ENCODE data around the gene LONRF2. TPM values are rescaled to one million over a fixed set of nuclear protein-coding genes. Genes with fewer than 3 reads are reported as not detected.

LONRF2 gene
- total RNA-seq, 1 experiment from 2014 or later = 1.1 TPM

DNA sequence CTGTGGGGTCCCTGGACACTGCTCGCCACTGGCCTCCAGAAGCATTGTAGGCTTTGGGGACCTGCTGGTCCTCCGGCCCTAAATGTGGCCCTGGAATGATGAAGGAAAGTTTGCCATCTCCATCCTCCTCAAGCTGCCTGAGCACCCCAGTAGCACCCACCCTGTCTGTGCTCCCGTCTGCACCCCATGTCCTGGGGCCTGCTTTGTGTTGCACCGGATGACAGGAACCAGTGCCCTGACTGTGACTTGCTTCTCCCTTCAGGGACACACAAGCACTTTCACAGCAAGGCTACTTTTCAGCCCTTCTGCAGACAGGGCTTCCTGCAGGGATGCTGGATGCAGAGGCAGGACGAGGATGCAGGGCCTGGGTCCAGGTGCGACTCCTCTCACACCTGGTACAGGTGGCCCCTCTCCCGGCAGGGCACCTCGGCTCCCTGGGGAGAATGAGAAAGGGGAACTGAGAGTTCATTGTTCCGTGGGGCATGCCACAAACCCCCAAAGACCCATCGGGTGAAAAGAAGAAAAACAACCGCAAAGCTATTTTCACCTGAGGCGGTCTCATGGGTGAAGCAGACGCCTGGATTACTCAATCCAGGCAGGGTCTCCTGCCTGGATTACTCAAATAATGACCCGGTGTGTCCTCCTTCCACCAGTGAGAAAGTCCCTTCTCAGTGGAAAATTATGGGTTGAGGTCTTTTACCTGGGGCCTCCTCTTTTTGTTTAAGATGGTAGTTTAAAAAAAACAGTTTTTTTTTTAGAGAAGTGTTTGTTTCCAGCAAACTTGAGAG lies 74.9 kb downstream of the LONRF2 start:
- POLR2A ChIA-PET (ENCODE audit: unreplicated experiment) = no interaction called here
- no TSS peak for BruUV-seq (replicated peaks)
- Histone ChIP-seq H3K9ac (ENCODE audit: low read length) (no peak overlapping the region), H3K79me2 (ENCODE audit: low read length) (no peaks in the 10 kb centered on the region), H3F3A (ENCODE audit: low read length, unreplicated experiment) (no peaks in the 10 kb centered on the region), H3K27ac (ENCODE audit: low read length) (no peak overlapping the region), H3K9me3 (ENCODE audit: low read length) (no peaks in the 10 kb centered on the region), H3K36me3 (ENCODE audit: low read depth, low read length) (no peaks in the 10 kb centered on the region), H3K4me2 (ENCODE audit: low read length) (no peak overlapping the region), H2AFZ (ENCODE audit: low read length) (no peak overlapping the region), H3K27me3 (ENCODE audit: low read length) (no peaks in the 10 kb centered on the region), H4K20me1 (ENCODE audit: low read length) (no peaks in the 10 kb centered on the region), H3K4me3 (ENCODE audit: low read length) (no peak overlapping the region), H3K4me1 (ENCODE audit: insufficient read depth, low read length) (no peaks in the 10 kb centered on the region), H3K9me2 (replicated peaks; ENCODE audit: low read length) (no peaks in the 10 kb centered on the region)
- no peak for DNase-seq
- TF ChIP-seq EZH2 (IDR thresholded peaks at IDR 0.05; ENCODE audit: low read length, unreplicated experiment) (no peak), EZH2phosphoT487 (IDR thresholded peaks at IDR 0.05; ENCODE audit: borderline replicate concordance, low read length) (no peak)
- TF ChIP-seq, protein P1, sequence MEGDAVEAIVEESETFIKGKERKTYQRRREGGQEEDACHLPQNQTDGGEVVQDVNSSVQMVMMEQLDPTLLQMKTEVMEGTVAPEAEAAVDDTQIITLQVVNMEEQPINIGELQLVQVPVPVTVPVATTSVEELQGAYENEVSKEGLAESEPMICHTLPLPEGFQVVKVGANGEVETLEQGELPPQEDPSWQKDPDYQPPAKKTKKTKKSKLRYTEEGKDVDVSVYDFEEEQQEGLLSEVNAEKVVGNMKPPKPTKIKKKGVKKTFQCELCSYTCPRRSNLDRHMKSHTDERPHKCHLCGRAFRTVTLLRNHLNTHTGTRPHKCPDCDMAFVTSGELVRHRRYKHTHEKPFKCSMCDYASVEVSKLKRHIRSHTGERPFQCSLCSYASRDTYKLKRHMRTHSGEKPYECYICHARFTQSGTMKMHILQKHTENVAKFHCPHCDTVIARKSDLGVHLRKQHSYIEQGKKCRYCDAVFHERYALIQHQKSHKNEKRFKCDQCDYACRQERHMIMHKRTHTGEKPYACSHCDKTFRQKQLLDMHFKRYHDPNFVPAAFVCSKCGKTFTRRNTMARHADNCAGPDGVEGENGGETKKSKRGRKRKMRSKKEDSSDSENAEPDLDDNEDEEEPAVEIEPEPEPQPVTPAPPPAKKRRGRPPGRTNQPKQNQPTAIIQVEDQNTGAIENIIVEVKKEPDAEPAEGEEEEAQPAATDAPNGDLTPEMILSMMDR (conservative IDR thresholded peaks at IDR 0.05; ENCODE audit: low read depth, low read length) = no peak
- intact Hi-C loops (cut with micrococcal nuclease) = loop anchor here (10.0 kb wide), 2 partner anchors 243 to 273 kb away; no protein-coding TSS in a partner anchor
- CTCF ChIA-PET = no interaction called here
- ATAC-seq = no peak

DNA sequence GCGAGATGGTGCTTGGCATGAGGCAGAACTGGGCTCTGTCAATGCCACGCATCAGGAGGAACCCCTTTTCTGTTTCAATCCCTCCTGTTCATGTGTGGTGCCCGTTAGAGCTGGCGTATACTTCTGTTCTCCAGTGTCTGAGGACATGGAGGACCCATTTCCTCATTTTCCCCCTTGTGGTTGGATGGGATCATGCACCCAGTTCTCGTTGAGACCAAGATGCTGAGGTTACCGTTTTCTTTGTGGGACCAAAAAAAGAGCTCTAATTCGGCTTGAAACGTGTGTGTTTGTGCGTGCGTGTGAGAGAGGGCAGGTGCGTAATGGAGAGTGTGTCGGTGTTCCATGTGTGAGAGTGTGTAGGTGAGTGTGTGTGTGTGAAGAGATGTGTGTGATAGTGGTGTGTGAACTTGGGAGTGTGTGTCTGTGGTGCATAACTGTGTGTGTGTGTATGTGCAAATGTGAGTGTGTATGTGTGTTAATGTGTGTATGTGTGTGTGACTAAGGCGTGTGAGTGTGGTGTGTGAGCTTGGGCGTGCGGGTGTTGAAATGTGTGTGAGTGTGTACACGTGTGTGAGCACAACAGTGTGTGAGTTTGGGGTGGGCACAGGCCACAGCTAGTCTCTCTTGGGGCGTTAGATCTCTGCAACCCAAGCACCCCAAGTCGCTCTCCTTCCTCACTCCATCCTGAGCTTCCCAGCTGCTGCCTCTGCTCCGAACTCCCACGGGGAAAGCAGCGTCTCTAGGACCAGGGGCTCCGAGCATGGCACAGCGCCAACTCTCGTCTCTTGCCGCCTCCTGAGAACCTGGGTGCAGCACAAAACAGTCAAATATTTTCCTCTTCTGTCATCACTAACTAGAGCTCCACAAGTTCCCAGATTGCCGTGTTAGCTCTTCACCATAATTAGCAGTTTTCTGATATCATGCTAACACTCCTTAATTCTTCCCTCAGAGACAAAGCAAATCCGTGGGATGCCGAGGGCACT lies 75.8 kb downstream of the LONRF2 start:
- Histone ChIP-seq H3K4me2 (ENCODE audit: low read length) (no peak overlapping the region), H3K36me3 (ENCODE audit: low read depth, low read length) (no peaks in the 10 kb centered on the region), H3K9me3 (ENCODE audit: low read length) (no peaks in the 10 kb centered on the region), H3K4me1 (ENCODE audit: insufficient read depth, low read length) (no peaks in the 10 kb centered on the region), H3K9me2 (replicated peaks; ENCODE audit: low read length) (no peaks in the 10 kb centered on the region), H3K79me2 (ENCODE audit: low read length) (no peaks in the 10 kb centered on the region), H2AFZ (ENCODE audit: low read length) (no peak overlapping the region), H3K27me3 (ENCODE audit: low read length) (no peaks in the 10 kb centered on the region), H3K9ac (ENCODE audit: low read length) (no peak overlapping the region), H3K27ac (ENCODE audit: low read length) (no peak overlapping the region), H3K4me3 (ENCODE audit: low read length) (no peak overlapping the region), H3F3A (ENCODE audit: low read length, unreplicated experiment) (no peaks in the 10 kb centered on the region), H4K20me1 (ENCODE audit: low read length) (no peaks in the 10 kb centered on the region)
- intact Hi-C loops (cut with micrococcal nuclease) = loop anchor here (10.0 kb wide), 2 partner anchors 242 to 272 kb away; no protein-coding TSS in a partner anchor
- no peak for ATAC-seq
- TF ChIP-seq, protein P1 (conservative IDR thresholded peaks at IDR 0.05; ENCODE audit: low read depth, low read length) = peak; percentile 55
- no peak for TF ChIP-seq EZH2 (IDR thresholded peaks at IDR 0.05; ENCODE audit: low read length, unreplicated experiment)
- no peak for TF ChIP-seq EZH2phosphoT487 (IDR thresholded peaks at IDR 0.05; ENCODE audit: borderline replicate concordance, low read length)
- ChIA-PET CTCF (interaction anchor here (0.5 kb wide), 1 partner anchor 427 kb away, joined by 3 read pairs; no protein-coding TSS in a partner anchor), POLR2A (ENCODE audit: unreplicated experiment) (no interaction called here)
- no TSS peak for BruUV-seq (replicated peaks)
- DNase-seq = peak; percentile 48
